Liver (tissue), 9 donors: ENCODE data around the gene RGS10. TPM values are rescaled to one million over a fixed set of nuclear protein-coding genes. Genes with fewer than 3 reads are reported as not detected.

Experiments
- DNase-seq: peaks from one replicate; pipeline ENCODE4 v3.0.0-alpha.2; 2017; ENCODE audit warnings: low spot score
- H3K27ac ChIP-seq, 2 donors: one replicate each; pipeline ENCODE4 v1.7.0; 2013; ENCODE audit warnings: inconsistent platforms in 2 of 2, low read length in 2 of 2, control low read depth in 1 of 2, low read depth in 1 of 2, mild to moderate bottlenecking in 1 of 2
- H3K27me3 ChIP-seq, 4 donors: one replicate each; pipeline versions ENCODE4 v1.6.1 to v1.7.0; 2013; ENCODE audit warnings: low read length in 3 of 4, inconsistent platforms in 1 of 4, mild to moderate bottlenecking in 1 of 4, moderate library complexity in 1 of 4; ENCODE audit not compliant: control insufficient read depth in 4 of 4, insufficient read depth in 4 of 4
- H3K36me3 ChIP-seq, 4 donors: one replicate each; pipeline versions ENCODE4 v1.6.1 to v1.7.0; 2013; ENCODE audit warnings: low read length in 3 of 4, mild to moderate bottlenecking in 3 of 4, low read depth in 1 of 4, moderate library complexity in 1 of 4; ENCODE audit not compliant: control insufficient read depth in 4 of 4, insufficient read depth in 3 of 4
- H3K4me1 ChIP-seq, 4 donors: one replicate each; pipeline versions ENCODE4 v1.6.1 to v1.7.0; 2013; ENCODE audit warnings: low read length in 3 of 4, mild to moderate bottlenecking in 3 of 4, moderate library complexity in 1 of 4; ENCODE audit not compliant: control insufficient read depth in 4 of 4, insufficient read depth in 4 of 4
- H3K4me3 ChIP-seq, 3 donors: one replicate each; pipeline versions ENCODE4 v1.6.1 to v1.7.0; 2013; ENCODE audit warnings: low read length in 3 of 3, control low read depth in 1 of 3, low read depth in 1 of 3, mild to moderate bottlenecking in 1 of 3
- H3K9ac ChIP-seq, 2 donors: one replicate each; pipeline ENCODE4 v1.7.0; 2013; ENCODE audit warnings: low read length in 2 of 2, mild to moderate bottlenecking in 2 of 2, moderate library complexity in 2 of 2, control low read depth in 1 of 2, low read depth in 1 of 2
- H3K9me3 ChIP-seq, 4 donors: one replicate each; pipeline versions ENCODE4 v1.6.1 to v1.7.0; 2013; ENCODE audit warnings: low read length in 3 of 4; ENCODE audit not compliant: control insufficient read depth in 4 of 4
- ATF3 ChIP-seq: IDR thresholded peaks from 2 replicates; pipeline ENCODE4 v1.6.1; 2016; ENCODE audit warnings: antibody characterized with exemption
- CTCF ChIP-seq: fragments of 150-350 bp; IDR thresholded peaks from 2 replicates; pipeline ENCODE4 v1.5.1; 2017; ENCODE audit warnings: improper control_type of control experiment, low read depth, low read length; ENCODE audit not compliant: missing input control
- EGR1 ChIP-seq, 2 donors: IDR thresholded peaks; 2 replicates each; pipeline ENCODE4 v1.6.1; 2016 to 2018; ENCODE audit warnings: antibody characterized with exemption in 2 of 2, low read depth in 2 of 2
- FOXA1 ChIP-seq: IDR thresholded peaks from 2 replicates; pipeline ENCODE4 v1.6.1; 2016; ENCODE audit warnings: antibody characterized with exemption
- FOXA2 ChIP-seq: IDR thresholded peaks from 2 replicates; pipeline ENCODE4 v1.6.1; 2016; ENCODE audit warnings: antibody characterized with exemption
- GABPA ChIP-seq, 2 donors: IDR thresholded peaks in 1 of 2; conservative IDR thresholded peaks in 1 of 2; 2 replicates each; pipeline ENCODE4 v1.6.1; 2016; ENCODE audit warnings: antibody characterized with exemption in 2 of 2, mild to moderate bottlenecking in 1 of 2, moderate library complexity in 1 of 2
- HNF4A ChIP-seq, 2 donors: conservative IDR thresholded peaks; 2 replicates each; pipeline ENCODE4 v1.6.1; 2016; ENCODE audit warnings: antibody characterized with exemption in 2 of 2, mild to moderate bottlenecking in 2 of 2
- HNF4G ChIP-seq: IDR thresholded peaks from 2 replicates; pipeline ENCODE4 v1.6.1; 2016; ENCODE audit warnings: antibody characterized with exemption
- JUND ChIP-seq, 2 donors: IDR thresholded peaks; 2 replicates each; pipeline ENCODE4 v1.6.1; 2016; ENCODE audit warnings: antibody characterized with exemption in 2 of 2
- MAX ChIP-seq: IDR thresholded peaks from 2 replicates; pipeline ENCODE4 v1.6.1; 2016; ENCODE audit warnings: antibody characterized with exemption
- NR2F2 ChIP-seq: IDR thresholded peaks from 2 replicates; pipeline ENCODE4 v1.6.1; 2016; ENCODE audit warnings: antibody characterized with exemption
- RAD21 ChIP-seq, 2 donors: IDR thresholded peaks; 2 replicates each; pipeline ENCODE4 v1.6.1; 2016; ENCODE audit warnings: antibody characterized with exemption in 2 of 2, mild to moderate bottlenecking in 2 of 2
- REST ChIP-seq: IDR thresholded peaks from 2 replicates; pipeline ENCODE4 v1.6.1; 2016; ENCODE audit warnings: antibody characterized with exemption, mild to moderate bottlenecking
- RXRA ChIP-seq, 2 donors: IDR thresholded peaks; 2 replicates each; pipeline ENCODE4 v1.6.1; 2017 to 2018; ENCODE audit warnings: antibody characterized with exemption in 2 of 2, mild to moderate bottlenecking in 1 of 2
- SP1 ChIP-seq: IDR thresholded peaks from 2 replicates; pipeline ENCODE4 v1.6.1; 2018; ENCODE audit warnings: antibody characterized with exemption, mild to moderate bottlenecking
- TAF1 ChIP-seq: conservative IDR thresholded peaks from 2 replicates; pipeline ENCODE4 v1.6.1; 2016; ENCODE audit warnings: antibody characterized with exemption, mild to moderate bottlenecking
- YY1 ChIP-seq: IDR thresholded peaks from 2 replicates; pipeline ENCODE4 v1.6.1; 2016; ENCODE audit warnings: antibody characterized with exemption, mild to moderate bottlenecking
- ZBTB33 ChIP-seq: IDR thresholded peaks from 2 replicates; pipeline ENCODE4 v1.6.1; 2016; ENCODE audit warnings: antibody characterized with exemption
- WGBS: extraction: QIAGEN DNeasy Blood & Tissue Kit; methylation state at CpG from one replicate; pipeline ENCODE4 v1.1.7; 2013; 5-methylcytosine and 5-hydroxymethylcytosine counted together
- polyA plus RNA-seq, 2 donors: library from polyadenylated mRNA; stranded (reverse) in 1 of 2; unstranded in 1 of 2; fragments of 200-250 nt in 1 of 2; fragments of >200 nt in 1 of 2; fragmentation: Nextera tagmentation in 1 of 2; extraction: Ambion mirVana in 1 of 2; gene quantifications; one replicate each; pipeline versions ENCODE4 v1.2.1 to v1.2.3, GENCODE V29; 2013 to 2015
- total RNA-seq, 2 donors: library from RNA; depleted of rRNA; stranded (reverse); fragments of >200 nt; gene quantifications; one replicate each; pipeline ENCODE4 v1.2.3, GENCODE V29; 2014
- donor health status: healthy.
- donor health status: healthy.
- donor health status: healthy.
- donor health status: healthy.
- donor health status: healthy.

RGS10 gene
- total and polyA plus RNA-seq, 4 donors: 1.8 to 51.9 (median 2.2) TPM

- TF ChIP-seq GABPA (IDR thresholded peaks at IDR 0.05 in 1 of 2, conservative IDR thresholded peaks at IDR 0.05 in 1 of 2): no peak
- peak; percentile 17 for TF ChIP-seq CTCF
- TF ChIP-seq RAD21 (IDR thresholded peaks at IDR 0.05): peak; percentile 21 to 45
- TF ChIP-seq HNF4A (conservative IDR thresholded peaks at IDR 0.05): no peak
- no peak for TF ChIP-seq HNF4G
- TF ChIP-seq MAX: no peak
- Histone ChIP-seq H3K36me3 (no peaks in the 10 kb centered on the region), H3K27me3 (peaks cover 0 to 12% (median under 1%) of the 10 kb centered on the region in 4 donors), H3K4me1 (peaks cover 9 to 16% (median 11%) of the 10 kb centered on the region in 4 donors), H3K27ac (no peak overlapping the region), H3K9me3 (no peaks in the 10 kb centered on the region), H3K4me3 (peak overlapping the region in 2 of 3 donors; percentile 42 to 60), H3K9ac (no peak overlapping the region)
- peak; percentile 62 for DNase-seq
- WGBS: 2% methylated on average over 78 of the region's 78 CpGs
Measured at GRCh38 chr10:119542988-119543813, 682 bp upstream of the RGS10 start.

- WGBS: 25% methylated on average over 57 of the region's 57 CpGs
- DNase-seq: no peak
- H3K27me3 ChIP-seq: peaks cover 0 to 12% (median 0%) of the 10 kb centered on the region in 4 donors
- H3K4me3 ChIP-seq: peak overlapping the region in 1 of 3 donors; percentile 60
- no peak overlapping the region for H3K9ac ChIP-seq
- no peaks in the 10 kb centered on the region for H3K9me3 ChIP-seq
- no peak for TF ChIP-seq FOXA2
- no peak for TF ChIP-seq CTCF
- TF ChIP-seq YY1: no peak
- no peak for TF ChIP-seq JUND (IDR thresholded peaks at IDR 0.05)
- no peak for TF ChIP-seq SP1
- TF ChIP-seq REST: no peak
- no peak for TF ChIP-seq ZBTB33
- TF ChIP-seq TAF1: no peak
- TF ChIP-seq GABPA (IDR thresholded peaks at IDR 0.05 in 1 of 2, conservative IDR thresholded peaks at IDR 0.05 in 1 of 2): no peak
- no peak for TF ChIP-seq EGR1 (IDR thresholded peaks at IDR 0.05; ENCODE audit: low read depth in 2 of 2)
- TF ChIP-seq HNF4A (conservative IDR thresholded peaks at IDR 0.05): no peak
- no peak for TF ChIP-seq RXRA (IDR thresholded peaks at IDR 0.05)
- TF ChIP-seq FOXA1: no peak
- no peak for TF ChIP-seq RAD21 (IDR thresholded peaks at IDR 0.05)
- no peak for TF ChIP-seq NR2F2
- no peak for TF ChIP-seq ATF3
- TF ChIP-seq MAX: no peak
- TF ChIP-seq HNF4G: no peak
- H3K36me3 ChIP-seq: no peaks in the 10 kb centered on the region
- peak overlapping the region in 1 of 2 donors; percentile 38 for H3K27ac ChIP-seq
- peaks cover 9 to 16% (median 11%) of the 10 kb centered on the region in 4 donors for H3K4me1 ChIP-seq
Measured at GRCh38 chr10:119541459-119542356, 811 bp downstream of the RGS10 start.
